ENCODE results near the gene GPX7. TPM values are rescaled to one million over a fixed set of nuclear protein-coding genes. Genes with fewer than 3 reads are reported as not detected.
A peak's percentile ranks its signal among the peaks of the same experiment; 100 is the strongest.

Gene GPX7
- 10 to 100 TPM; 11.7 to 12.5 TPM for total RNA-seq
- 23.2 TPM for polyA plus RNA-seq (2013, experiment 1 of 2)
- polyA plus RNA-seq (2013, experiment 2 of 2) = 25.7 TPM
- total RNA-seq = 12.1 to 29.7 (median 20.3) reads per million in 172 experiments

GRCh38 chr1:52601991-52602855 lies at the start of gene GPX7:
Gene GPX7 (plus strand): TSS chr1:52602371. CDS start chr1:52602410, 39 bp downstream.
- no peaks in the 10 kb centered on the region for H3K9me3 Mint-ChIP-seq

DNA sequence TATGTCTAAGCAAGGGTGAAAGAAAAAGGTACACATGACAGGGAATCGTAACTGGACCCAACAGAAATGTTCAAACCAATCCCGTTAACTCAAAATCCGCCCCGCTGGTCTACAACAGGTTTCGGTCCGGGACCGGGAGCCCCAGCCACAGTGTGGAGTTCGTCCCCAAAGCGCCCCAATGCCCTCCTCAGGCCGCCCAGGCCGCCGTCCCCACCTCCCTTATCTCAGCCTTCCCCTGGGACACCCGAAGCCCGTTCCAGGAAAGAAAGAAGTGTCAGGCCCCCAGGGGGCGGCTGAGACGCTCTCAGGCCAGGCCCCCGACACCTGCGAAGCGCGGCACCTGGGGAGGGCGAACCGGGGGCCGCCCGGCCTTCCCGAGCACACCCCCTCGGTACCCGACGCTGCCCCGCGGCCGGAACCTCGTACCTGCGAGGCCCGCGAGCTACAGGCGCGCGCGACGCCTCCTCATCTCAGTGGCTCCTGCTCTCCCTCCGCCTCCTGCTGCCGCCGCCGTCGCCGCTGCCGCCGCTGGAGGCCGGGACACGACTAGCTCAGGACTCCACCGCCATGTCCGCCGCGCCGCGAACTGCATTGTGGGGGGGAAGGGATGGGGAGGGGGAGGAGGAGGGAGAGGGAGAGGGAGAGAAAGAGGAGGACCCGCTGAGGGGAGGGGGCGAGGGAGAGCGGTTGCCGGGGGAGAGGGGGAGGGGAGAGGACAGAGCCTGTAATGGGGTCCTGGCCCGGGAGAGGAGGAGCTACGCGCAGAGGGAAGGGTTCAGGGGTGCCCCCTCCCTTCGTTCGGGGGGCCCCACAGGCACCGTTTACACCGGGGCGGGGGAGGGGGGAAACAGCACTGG lies 49.4 kb upstream of the GPX7 start, which contains the start of gene TUT4:
Gene TUT4 (minus strand): TSS at position 588 of the 857 bp plus-strand sequence. CDS start 26,812 bp downstream, outside the sequence.
- H3K36me3 ChIP-seq (ENCODE audit: insufficient read depth, low read length) = no peaks in the 10 kb centered on the region
- CTCF ChIA-PET = interaction anchor here (0.6 to 2.0 kb wide), 8 partner anchors 58 to 187 kb away, joined by 3 to 5 read pairs (median 4); partner anchors contain the start of genes CC2D1B, ORC1 and PRPF38A
- ATAC-seq (ENCODE audit: poor library complexity) = peak; percentile 35
- peaks cover 18% of the 10 kb centered on the region for H3K4me1 ChIP-seq (ENCODE audit: insufficient read depth, low read length)
- Mint-ChIP-seq H3K36me3 (ENCODE audit: low read depth) (peaks cover 9% of the 10 kb centered on the region), H3K27me3 (no peaks in the 10 kb centered on the region), H3K4me1 (ENCODE audit: low read depth) (peaks cover 47% of the 10 kb centered on the region), H3K27ac (peak within 1 kb of the TSS; percentile 90), H3K9me3 (no peaks in the 10 kb centered on the region), H3K4me3 (peak within 1 kb of the TSS; percentile 84)
- H3K9me3 ChIP-seq (ENCODE audit: control insufficient read depth in 1 of 2, insufficient read depth in 1 of 2, low read length in 2 of 2) = no peaks in the 10 kb centered on the region
- peak; percentile 23 for TF ChIP-seq CTCF (IDR thresholded peaks at IDR 0.05)
- no peaks in the 10 kb centered on the region for H3K27me3 ChIP-seq (ENCODE audit: control insufficient read depth in 1 of 2, insufficient read depth in 2 of 2, low read length in 2 of 2)
- peak within 1 kb of the TSS; percentile 91 to 94 for H3K27ac ChIP-seq (ENCODE audit: low read depth in 1 of 2, low read length in 2 of 2)
- H3K4me3 ChIP-seq (ENCODE audit: low read length) = peak within 1 kb of the TSS; percentile 92
- peak; percentile 58 to 89 (median 70) for DNase-seq
- intact Hi-C loops (cut with DNase I, micrococcal nuclease) = loop anchor here (2.0 to 5.0 kb wide), 8 partner anchors 26 to 185 kb away; partner anchors contain the start of genes CC2D1B (in 1 of the 2), GPX7 (in 1 of the 2) and SHISAL2A (in 1 of the 2)
- POLR2A ChIA-PET = interaction anchor here (0.6 to 2.3 kb wide), 32 partner anchors 8 to 368 kb away, joined by 3 to 97 read pairs (median 5); partner anchors contain the start of genes CC2D1B, COA7, ORC1 and PRPF38A

More at GRCh38 chr1:52601991-52602855, at the start of gene GPX7:
- ATAC-seq (ENCODE audit: poor library complexity) = peak; percentile 84
- H3K4me1 ChIP-seq (ENCODE audit: insufficient read depth, low read length) = peaks cover 51% of the 10 kb centered on the region
- H3K36me3 ChIP-seq (ENCODE audit: insufficient read depth, low read length) = peaks cover 12% of the 10 kb centered on the region
- peak within 1 kb of the TSS; percentile 96 for H3K27ac Mint-ChIP-seq
- no peaks in the 10 kb centered on the region for H3K27me3 ChIP-seq (ENCODE audit: control insufficient read depth in 1 of 2, insufficient read depth in 2 of 2, low read length in 2 of 2)
- H3K36me3 Mint-ChIP-seq (ENCODE audit: low read depth) = peaks cover 43% of the 10 kb centered on the region
- H3K9me3 ChIP-seq (ENCODE audit: control insufficient read depth in 1 of 2, insufficient read depth in 1 of 2, low read length in 2 of 2) = no peaks in the 10 kb centered on the region
- TF ChIP-seq CTCF (IDR thresholded peaks at IDR 0.05) = no peak
- H3K27ac ChIP-seq (ENCODE audit: low read depth in 1 of 2, low read length in 2 of 2) = peak within 1 kb of the TSS; percentile 62 to 73
- intact Hi-C loops (cut with DNase I, micrococcal nuclease) = loop anchor here (1.0 to 10.0 kb wide), 6 partner anchors 31 to 85 kb away; partner anchors contain the start of genes SHISAL2A (in 1 of the 2) and TUT4 (in 1 of the 2)
- H3K4me3 ChIP-seq (ENCODE audit: low read length) = peak within 1 kb of the TSS; percentile 74
- no peaks in the 10 kb centered on the region for H3K27me3 Mint-ChIP-seq
- ChIA-PET POLR2A (interaction anchor here (0.9 to 5.1 kb wide), 15 partner anchors 9 to 101 kb away, joined by 3 to 34 read pairs (median 4); partner anchors contain the start of genes SHISAL2A and TUT4), CTCF (interaction anchor here (0.8 to 1.2 kb wide), 2 partner anchors 17 to 84 kb away, joined by 4 to 5 read pairs; no protein-coding TSS in a partner anchor)
- H3K4me1 Mint-ChIP-seq (ENCODE audit: low read depth) = peaks cover 50% of the 10 kb centered on the region
- DNase-seq = peak; percentile 42 to 86 (median 64)
- peak within 1 kb of the TSS; percentile 92 for H3K4me3 Mint-ChIP-seq

Measured in CD4-positive, alpha-beta T cell (primary cell).